Naive B cell (primary cell): ENCODE results near the gene HCN4. TPM values are rescaled to one million over a fixed set of nuclear protein-coding genes. Genes with fewer than 3 reads are reported as not detected.

Source experiments
- ATAC-seq, 2 donors: fragments of 150-1000 bp; cut with Tn5 transposase; 2 replicates each; pipeline ENCODE4 v1.10.0; 2021; ENCODE audit warnings: low read depth in 2 of 2, mild to moderate bottlenecking in 2 of 2, moderate library complexity in 2 of 2
- DNase-seq: peaks from one replicate; pipeline ENCODE4 v3.0.0; 2022
- H3K27ac Mint-ChIP-seq, 6 donors: one replicate each; pipeline ENCODE4 v1.8.0; 2020 to 2022; ENCODE audit warnings: mild to moderate bottlenecking in 6 of 6, mixed read lengths in 6 of 6, moderate library complexity in 5 of 6, inconsistent platforms in 2 of 6
- H3K27me3 Mint-ChIP-seq, 3 donors: one replicate each; pipeline ENCODE4 v1.8.0; 2021 to 2022; ENCODE audit warnings: mixed read lengths in 3 of 3, mild to moderate bottlenecking in 1 of 3
- H3K36me3 Mint-ChIP-seq, 2 donors: one replicate each; pipeline ENCODE4 v1.8.0; 2020 to 2022; ENCODE audit warnings: mixed read lengths in 2 of 2, inconsistent platforms in 1 of 2, mild to moderate bottlenecking in 1 of 2
- H3K4me1 Mint-ChIP-seq, 3 donors: one replicate each; pipeline ENCODE4 v1.8.0; 2020 to 2022; ENCODE audit warnings: mixed read lengths in 3 of 3, inconsistent platforms in 1 of 3, mild to moderate bottlenecking in 1 of 3, moderate library complexity in 1 of 3
- H3K4me3 Mint-ChIP-seq, 8 donors: one replicate each; pipeline ENCODE4 v1.8.0; 2020 to 2022; ENCODE audit warnings: mild to moderate bottlenecking in 8 of 8, mixed read lengths in 8 of 8, moderate library complexity in 8 of 8, inconsistent platforms in 2 of 8
- H3K9me3 Mint-ChIP-seq, 7 donors: one replicate each; pipeline ENCODE4 v1.8.0; 2020 to 2022; ENCODE audit warnings: mixed read lengths in 7 of 7, mild to moderate bottlenecking in 5 of 7, inconsistent platforms in 2 of 7, moderate library complexity in 1 of 7
- polyA plus RNA-seq, 6 donors: library from polyadenylated mRNA; unstranded; fragments of 300-500 nt; fragmentation: Illumina TruSeq; gene quantifications; one replicate each; pipeline ENCODE4 v1.2.3, GENCODE V29; 2021; ENCODE audit warnings: low read depth in 6 of 6

The HCN4 gene
- polyA plus RNA-seq, 6 donors from 2014 or later, result not detected

GRCh38 chr15:73324496-73325170, 44.1 kb downstream of the HCN4 start:
- peaks cover 0 to 27% (median 6%) of the 10 kb centered on the region in 3 donors for H3K27me3 Mint-ChIP-seq
- peaks cover 0 to 4% (median 0%) of the 10 kb centered on the region in 7 donors for H3K9me3 Mint-ChIP-seq
- H3K4me3 Mint-ChIP-seq, result peak overlapping the region in 1 of 8 donors; percentile 10
- DNase-seq (no peak), ATAC-seq (no peak)
- peaks cover 9 to 13% (median 10%) of the 10 kb centered on the region in 3 donors for H3K4me1 Mint-ChIP-seq
- no peaks in the 10 kb centered on the region for H3K36me3 Mint-ChIP-seq
- peak overlapping the region in 1 of 6 donors; percentile 65 for H3K27ac Mint-ChIP-seq

DNA sequence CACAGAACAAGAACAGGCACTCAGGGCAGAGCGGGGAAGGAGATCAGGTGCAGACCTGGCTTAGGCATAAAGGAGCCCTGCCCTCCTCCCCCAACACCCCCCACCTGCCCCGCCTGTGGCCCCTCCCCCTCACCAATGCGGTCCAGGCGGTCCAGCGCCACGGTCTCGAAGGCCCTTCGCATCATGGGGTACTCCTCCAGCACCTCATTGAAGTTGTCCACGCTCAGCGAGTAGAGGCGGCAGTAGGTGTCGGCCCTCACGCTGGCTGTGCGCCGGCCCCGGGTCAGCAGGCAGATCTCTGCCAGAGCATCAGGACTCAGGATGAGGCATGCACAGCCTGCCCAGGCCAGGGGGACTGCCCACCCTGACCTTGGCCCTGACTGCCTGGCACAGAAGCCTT, 44.8 kb downstream of the HCN4 start:
- no peak for ATAC-seq
- Mint-ChIP-seq H3K9me3 (peaks cover 0 to 4% (median 0%) of the 10 kb centered on the region in 7 donors), H3K36me3 (no peaks in the 10 kb centered on the region), H3K27me3 (peaks cover 0 to 33% (median 6%) of the 10 kb centered on the region in 3 donors), H3K4me1 (peaks cover 13 to 14% (median 14%) of the 10 kb centered on the region in 3 donors), H3K4me3 (no peak overlapping the region), H3K27ac (no peak overlapping the region)
- no peak for DNase-seq

- Mint-ChIP-seq H3K27ac (no peak overlapping the region), H3K4me1 (peaks cover 15 to 17% (median 15%) of the 10 kb centered on the region in 3 donors), H3K27me3 (peaks cover 0 to 33% (median 6%) of the 10 kb centered on the region in 3 donors), H3K4me3 (no peak overlapping the region), H3K36me3 (no peaks in the 10 kb centered on the region), H3K9me3 (peaks cover 0 to 4% (median 0%) of the 10 kb centered on the region in 7 donors)
- no peak for ATAC-seq
- DNase-seq, result no peak
These were observed 45.3 kb downstream of the HCN4 start for GRCh38 chr15:73323374-73323955.

- ATAC-seq (no peak), DNase-seq (no peak)
- Mint-ChIP-seq H3K27ac (no peak overlapping the region), H3K4me3 (no peak overlapping the region), H3K9me3 (peaks cover 0 to 4% (median 0%) of the 10 kb centered on the region in 7 donors), H3K36me3 (no peaks in the 10 kb centered on the region), H3K27me3 (peaks cover 0 to 30% (median 4%) of the 10 kb centered on the region in 3 donors), H3K4me1 (peaks cover 18 to 24% (median 22%) of the 10 kb centered on the region in 3 donors)
These were observed 45.9 kb downstream of the HCN4 start for GRCh38 chr15:73322665-73323373.

GRCh38 chr15:73321496-73322450, 47.0 kb downstream of the HCN4 start:
- peaks cover 0 to 4% (median 0%) of the 10 kb centered on the region in 7 donors for H3K9me3 Mint-ChIP-seq
- H3K4me1 Mint-ChIP-seq, result peaks cover 23 to 31% (median 27%) of the 10 kb centered on the region in 3 donors
- ATAC-seq (no peak), DNase-seq (no peak)
- H3K27ac Mint-ChIP-seq, result peak overlapping the region in 2 of 6 donors; percentile 28 to 74
- H3K4me3 Mint-ChIP-seq, result no peak overlapping the region
- no peaks in the 10 kb centered on the region for H3K36me3 Mint-ChIP-seq
- H3K27me3 Mint-ChIP-seq, result peaks cover 0 to 32% (median 5%) of the 10 kb centered on the region in 3 donors

DNA sequence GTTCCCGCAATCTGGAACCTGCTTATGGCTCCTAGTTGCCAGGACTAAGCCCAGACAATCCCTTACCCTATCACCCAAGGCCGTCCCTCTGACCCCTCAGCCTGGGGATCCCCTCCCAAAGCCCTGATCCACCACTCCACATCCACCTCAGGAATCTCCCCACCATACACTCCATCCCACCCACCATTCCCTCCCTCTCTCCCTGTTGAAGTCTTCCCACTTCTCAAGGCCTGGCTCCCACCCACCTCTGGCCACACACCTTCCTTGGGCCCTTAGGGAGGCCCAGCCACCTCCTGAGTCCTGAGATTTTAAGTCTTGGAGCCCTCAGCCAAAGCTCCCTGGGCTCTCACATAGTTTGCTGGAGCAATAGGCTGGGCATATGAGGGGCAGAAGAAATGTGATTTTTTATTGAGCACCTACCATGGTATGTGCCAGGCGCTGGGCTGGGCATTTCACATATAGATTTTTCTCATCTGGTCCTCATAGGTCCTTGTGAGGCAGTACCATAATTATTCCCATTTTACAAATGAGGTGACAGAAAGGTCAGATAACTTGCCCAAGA, 48.1 kb downstream of the HCN4 start:
- H3K36me3 Mint-ChIP-seq, result no peaks in the 10 kb centered on the region
- H3K27ac Mint-ChIP-seq, result peak overlapping the region in 2 of 6 donors; percentile 8 to 79
- peaks cover 21 to 29% (median 22%) of the 10 kb centered on the region in 3 donors for H3K4me1 Mint-ChIP-seq
- peaks cover 0 to 4% (median 0%) of the 10 kb centered on the region in 7 donors for H3K9me3 Mint-ChIP-seq
- DNase-seq (no peak), ATAC-seq (no peak)
- peaks cover 0 to 27% (median 8%) of the 10 kb centered on the region in 3 donors for H3K27me3 Mint-ChIP-seq
- H3K4me3 Mint-ChIP-seq, result no peak overlapping the region

GRCh38 chr15:73319460-73320245, 49.1 kb downstream of the HCN4 start:
- ATAC-seq (no peak), DNase-seq (no peak)
- no peaks in the 10 kb centered on the region for H3K36me3 Mint-ChIP-seq
- peaks cover 19% of the 10 kb centered on the region in 3 donors for H3K4me1 Mint-ChIP-seq
- H3K27ac Mint-ChIP-seq, result peak overlapping the region in 4 of 6 donors; percentile 4 to 85 (median 46)
- peaks cover 0 to 2% (median 0%) of the 10 kb centered on the region in 7 donors for H3K9me3 Mint-ChIP-seq
- peak overlapping the region in 2 of 8 donors; percentile 39 to 59 for H3K4me3 Mint-ChIP-seq
- H3K27me3 Mint-ChIP-seq, result peaks cover 0 to 29% (median 11%) of the 10 kb centered on the region in 3 donors

DNA sequence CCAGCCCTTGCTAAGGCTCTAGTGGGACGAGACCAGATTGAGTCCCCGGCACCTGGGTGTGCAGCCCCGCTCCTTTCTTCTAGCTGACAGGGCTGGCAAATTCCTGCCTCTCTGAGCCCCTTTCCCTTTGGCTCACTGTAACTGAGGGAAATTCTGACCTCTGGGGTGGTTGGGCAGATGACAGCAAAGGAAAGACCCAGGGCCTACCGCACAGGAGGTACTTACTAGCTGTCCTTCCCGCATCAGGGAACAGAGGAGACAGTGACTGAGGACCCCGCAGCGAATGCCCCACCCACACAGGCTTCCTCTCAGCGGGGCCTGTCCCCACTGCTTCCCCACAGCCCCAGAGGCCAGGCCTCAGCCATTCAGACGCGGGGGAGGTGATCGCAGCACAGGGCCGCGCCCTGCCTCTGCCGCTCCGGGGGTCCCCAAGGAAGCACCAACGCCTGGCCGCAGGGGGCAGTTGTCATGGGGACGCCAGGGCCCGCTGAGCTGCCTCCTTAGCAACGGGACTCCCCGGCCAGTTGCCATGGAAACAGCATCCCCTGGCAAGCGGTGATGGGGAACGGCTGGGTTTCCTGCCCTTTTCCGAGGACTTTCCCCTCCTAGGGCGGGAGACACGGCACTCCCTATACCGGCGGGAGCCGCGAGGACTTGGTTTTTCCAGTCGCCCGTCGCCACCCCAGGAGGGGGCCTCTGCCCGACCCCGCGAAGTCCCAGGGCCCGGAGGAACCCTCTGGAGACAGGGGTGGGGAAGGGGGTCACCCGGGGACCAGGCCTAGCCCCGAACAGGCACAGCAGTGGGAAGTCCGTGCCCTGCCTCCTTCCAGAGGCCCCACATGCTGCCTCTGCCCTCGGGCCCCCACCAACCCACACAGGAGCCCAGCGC, 50.1 kb downstream of the HCN4 start:
- Mint-ChIP-seq H3K4me1 (peaks cover 18 to 19% (median 19%) of the 10 kb centered on the region in 3 donors), H3K27ac (peak overlapping the region in 4 of 6 donors; percentile 18 to 87 (median 66)), H3K9me3 (peaks cover 0 to 1% (median 0%) of the 10 kb centered on the region in 7 donors), H3K36me3 (no peaks in the 10 kb centered on the region), H3K4me3 (peak overlapping the region in 4 of 8 donors; percentile 12 to 51 (median 44)), H3K27me3 (peaks cover 0 to 31% (median 11%) of the 10 kb centered on the region in 3 donors)
- ATAC-seq, result peak; percentile 85 to 87
- peak; percentile 44 for DNase-seq

DNA sequence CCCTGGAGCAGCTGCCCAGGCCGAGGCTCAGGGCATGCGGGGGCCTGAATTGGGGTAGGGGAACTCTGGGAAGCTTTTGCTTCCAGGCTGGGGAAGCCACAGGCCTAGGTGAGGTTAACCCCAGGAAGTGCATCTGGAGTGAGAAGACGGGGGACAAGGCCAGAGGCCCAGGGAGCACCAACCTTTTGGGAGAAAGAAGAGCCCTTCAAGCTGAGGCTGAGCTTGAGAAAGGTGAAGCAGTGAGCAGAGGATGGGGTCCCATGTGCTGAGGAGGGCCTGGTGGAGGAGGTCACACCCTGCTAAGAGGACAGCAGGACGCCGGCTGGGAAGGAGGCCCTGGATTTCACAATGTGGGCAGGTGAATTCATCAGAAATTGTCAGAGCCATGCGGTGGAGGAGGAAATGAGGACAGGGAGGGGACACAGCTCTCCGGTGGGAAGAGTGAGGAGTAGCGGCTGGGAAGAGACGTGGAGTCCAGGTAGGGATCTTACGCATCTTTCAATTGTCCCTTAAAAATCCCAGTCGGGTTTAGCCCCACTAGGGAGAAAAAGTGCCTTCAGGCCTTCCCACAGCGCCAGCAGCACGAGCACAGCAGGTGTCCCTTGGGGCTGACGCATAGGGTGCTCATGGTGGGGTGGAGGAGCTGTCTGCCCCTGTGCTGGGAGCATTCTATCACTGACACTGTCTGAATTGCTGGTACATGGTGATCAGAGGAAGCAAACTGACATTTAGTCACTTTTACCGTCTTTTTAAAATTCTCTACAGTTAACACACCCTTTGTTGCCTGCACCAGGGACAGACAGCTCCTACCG, 50.9 kb downstream of the HCN4 start:
- DNase-seq, result no peak
- H3K36me3 Mint-ChIP-seq, result no peaks in the 10 kb centered on the region
- H3K9me3 Mint-ChIP-seq, result no peaks in the 10 kb centered on the region
- H3K4me3 Mint-ChIP-seq, result peak overlapping the region in 5 of 8 donors; percentile 38 to 51 (median 50)
- H3K27ac Mint-ChIP-seq, result peak overlapping the region in 5 of 6 donors; percentile 69 to 89 (median 78)
- H3K4me1 Mint-ChIP-seq, result peaks cover 18 to 19% (median 19%) of the 10 kb centered on the region in 3 donors
- peaks cover 0 to 31% (median 14%) of the 10 kb centered on the region in 3 donors for H3K27me3 Mint-ChIP-seq
- no peak for ATAC-seq

GRCh38 chr15:73313861-73314260, 54.9 kb downstream of the HCN4 start:
- Mint-ChIP-seq H3K9me3 (no peaks in the 10 kb centered on the region), H3K36me3 (no peaks in the 10 kb centered on the region), H3K27me3 (peaks cover 0 to 29% (median 19%) of the 10 kb centered on the region in 3 donors), H3K4me3 (no peak overlapping the region), H3K27ac (no peak overlapping the region), H3K4me1 (peaks cover 14 to 18% (median 15%) of the 10 kb centered on the region in 3 donors)
- ATAC-seq (no peak), DNase-seq (no peak)
